AG04450 (cell line): ENCODE data around the gene TRIM14. TPM values are rescaled to one million over a fixed set of nuclear protein-coding genes. Genes with fewer than 3 reads are reported as not detected.
"Not testable (repeated sequence)": the region's sequence is repeated elsewhere in the genome, so short reads cannot be mapped to it uniquely, and the experiment has no call there.

Experiments used
- CTCF ChIA-PET: fragments of 300-600, 350-600 bp; formaldehyde crosslinking; extraction: SDS; loops from one replicate; lab custom pipeline; 2022; ENCODE audit warnings: antibody characterized with exemption, inconsistent platforms; lab: Charles Lee
- POLR2A ChIA-PET: fragments of 350-600 bp; formaldehyde crosslinking; extraction: SDS; loops from one replicate; lab custom pipeline; 2021; ENCODE audit warnings: antibody characterized with exemption, inconsistent platforms; lab: Yijun Ruan, JAX
- DNase-seq: peaks from one replicate; pipeline ENCODE4 v3.0.0-alpha.2; 2011; ENCODE audit warnings: low read depth, low spot score
- H3K27ac ChIP-seq: one replicate; pipeline ENCODE4 v1.5.1; 2012; ENCODE audit warnings: low read depth, low read length, control low read depth
- H3K27me3 ChIP-seq: one replicate; pipeline ENCODE4 v1.6.0; 2012; ENCODE audit warnings: low read length; ENCODE audit not compliant: control insufficient read depth, insufficient read depth
- H3K4me3 ChIP-seq: 2 replicates; pipeline ENCODE4 v1.5.1; 2011; ENCODE audit warnings: mild to moderate bottlenecking, low read depth, low read length, control low read depth
- H3K9me3 ChIP-seq: 2 replicates; pipeline ENCODE4 v1.5.1; 2012; ENCODE audit warnings: low read length; ENCODE audit not compliant: control insufficient read depth, insufficient read depth
- CTCF ChIP-seq: IDR thresholded peaks from 2 replicates; pipeline ENCODE4 v1.5.1; 2011; ENCODE audit warnings: low read depth, low read length, control low read depth, inconsistent platforms
- polyA plus RNA-seq: library from polyadenylated mRNA; depleted of rRNA; stranded (reverse); fragments of >200 nt; gene quantifications from 2 replicates; pipeline ENCODE4 v1.2.3, GENCODE V29; 2011

Gene TRIM14
- polyA plus RNA-seq, 1 experiment: 8.3 TPM

DNA sequence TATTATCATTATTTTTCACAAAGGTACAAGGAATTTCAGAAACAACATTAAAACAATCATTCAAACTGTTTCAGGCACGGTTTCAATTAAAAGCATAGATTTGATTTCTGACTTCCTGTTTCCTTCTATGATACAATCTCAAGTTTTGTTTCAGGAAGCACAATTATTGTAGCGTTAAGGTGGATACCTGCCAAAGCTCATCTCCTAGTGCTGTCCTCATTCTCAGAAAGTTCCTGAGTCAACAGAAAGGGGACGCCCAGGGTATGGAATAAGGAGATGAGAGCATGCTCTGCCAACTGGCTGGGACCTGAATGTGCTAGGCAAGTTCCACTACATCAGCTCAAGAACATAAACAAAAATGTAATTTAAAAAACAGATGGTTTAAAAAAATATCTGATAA, 2.0 kb upstream of the TRIM14 start:
- Histone ChIP-seq H3K4me3 (no peak overlapping the region), H3K27me3 (no peaks in the 10 kb centered on the region), H3K9me3 (no peaks in the 10 kb centered on the region), H3K27ac (no peak overlapping the region)
- no peak for TF ChIP-seq CTCF
- ChIA-PET CTCF (no interaction called here), POLR2A (no interaction called here)
- DNase-seq: no peak

DNA sequence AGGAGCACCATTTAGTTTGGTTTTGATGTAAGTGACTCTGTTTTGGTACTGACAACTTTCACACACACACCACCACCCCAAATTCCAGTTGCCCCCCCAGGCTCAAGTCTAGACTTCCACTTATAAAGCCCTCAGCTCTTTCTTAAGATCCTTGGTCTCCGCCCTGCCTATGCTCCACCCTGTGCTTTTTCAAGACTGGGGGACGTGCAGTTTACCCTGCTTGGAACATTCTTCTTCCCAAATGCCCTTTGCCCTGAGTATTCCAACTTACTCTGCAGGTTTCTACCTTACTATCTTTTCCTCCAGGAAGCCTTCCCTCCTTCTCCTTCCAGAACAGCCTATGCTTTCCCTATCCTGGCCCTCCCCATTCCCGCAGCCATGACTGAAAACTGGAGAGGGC, 1.5 kb upstream of the TRIM14 start:
- POLR2A ChIA-PET: no interaction called here
- TF ChIP-seq CTCF: no peak
- no peak overlapping the region for H3K4me3 ChIP-seq
- no peaks in the 10 kb centered on the region for H3K27me3 ChIP-seq
- no peak overlapping the region for H3K27ac ChIP-seq
- no peak for DNase-seq
- CTCF ChIA-PET: no interaction called here
- no peaks in the 10 kb centered on the region for H3K9me3 ChIP-seq

DNA sequence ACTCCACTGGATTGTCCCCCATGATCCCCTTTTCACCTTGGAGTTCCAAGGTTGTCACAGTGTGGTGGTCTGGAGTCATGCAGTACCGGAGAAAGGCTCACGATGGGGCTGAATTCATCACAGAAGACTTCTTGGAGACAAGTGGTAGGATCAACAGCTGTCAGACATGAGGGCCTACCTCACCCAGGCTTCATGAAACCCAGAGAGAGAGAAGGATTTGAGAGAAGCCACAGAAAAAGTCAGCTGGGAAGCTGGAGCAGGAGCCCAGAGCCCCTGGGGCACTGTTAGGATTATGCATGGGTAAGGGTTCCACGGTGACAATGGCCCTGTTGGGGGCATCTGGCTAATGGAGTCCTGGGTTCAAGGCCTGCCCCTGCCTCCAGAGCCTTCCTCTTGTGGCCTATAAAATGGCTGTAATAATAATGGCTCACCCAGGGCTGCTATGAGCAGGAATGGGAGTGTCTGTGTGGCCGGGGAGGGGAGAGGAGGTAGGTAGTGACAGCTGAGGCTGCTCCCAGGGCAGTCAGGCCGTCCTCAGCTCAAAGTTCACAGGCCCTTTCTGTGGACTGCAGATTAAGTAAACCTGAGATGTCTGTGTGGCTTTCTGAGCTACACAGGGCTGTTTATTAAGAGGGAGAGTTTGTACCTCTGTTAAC, 910 bp downstream of the TRIM14 start:
- CTCF ChIA-PET: interaction anchor here (0.9 to 1.7 kb wide), 6 partner anchors 44 to 486 kb away, joined by 3 to 5 read pairs (median 3); no protein-coding TSS in a partner anchor

DNA sequence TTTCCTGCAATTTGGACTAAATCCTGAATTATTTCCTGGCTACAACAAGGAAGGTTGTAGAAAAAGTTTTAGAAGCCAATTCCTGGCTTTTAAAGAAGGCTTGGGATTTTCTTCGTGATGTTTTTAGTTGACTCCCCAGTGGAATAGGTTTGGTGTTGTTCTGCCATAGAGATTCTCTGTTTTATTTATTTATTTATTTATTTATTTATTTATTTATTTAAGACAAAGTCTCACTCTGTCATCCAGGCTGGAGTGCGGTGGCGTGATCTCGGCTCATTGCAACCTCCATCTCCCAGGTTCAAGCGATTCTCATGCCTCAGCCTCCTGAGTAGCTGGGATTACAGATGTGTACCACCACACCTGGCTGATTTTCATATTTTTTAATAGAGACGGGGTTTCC, 1.9 kb downstream of the TRIM14 start:
- POLR2A ChIA-PET: not testable (repeated sequence)

More for the DNA sequence above, 910 bp downstream of the TRIM14 start:
- no peaks in the 10 kb centered on the region for H3K27me3 ChIP-seq
- H3K4me3 ChIP-seq: peak overlapping the region; percentile 72
- H3K9me3 ChIP-seq: no peaks in the 10 kb centered on the region
- no peak for DNase-seq
- peak; percentile 14; the same call in 1 of the 2 replicates for TF ChIP-seq CTCF
- POLR2A ChIA-PET: no interaction called here
- no peak overlapping the region for H3K27ac ChIP-seq

DNA sequence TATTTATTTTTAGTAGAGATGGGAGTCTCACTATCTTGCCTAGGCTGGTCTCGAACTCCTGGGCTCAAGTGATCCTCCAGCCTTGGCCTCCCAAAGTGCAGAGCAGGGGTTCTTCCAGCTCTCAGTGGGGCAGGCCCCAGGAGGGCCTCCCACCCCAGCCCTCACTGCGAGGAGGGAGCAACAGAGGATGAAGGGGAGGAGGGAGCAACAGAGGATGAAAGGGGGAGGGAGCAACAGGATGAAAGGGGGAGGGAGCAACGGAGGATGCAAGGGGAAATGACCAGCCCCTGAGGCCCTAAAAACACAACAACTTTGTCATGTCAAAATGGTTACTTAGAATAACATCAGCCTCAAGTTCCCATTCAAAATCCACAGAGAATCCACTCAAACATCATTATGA, 10.0 kb downstream of the TRIM14 start:
- DNase-seq: no peak
- no peak for TF ChIP-seq CTCF
- Histone ChIP-seq H3K27ac (no peak overlapping the region), H3K9me3 (no peaks in the 10 kb centered on the region; the same call in 1 of the 2 replicates), H3K27me3 (no peaks in the 10 kb centered on the region), H3K4me3 (no peak overlapping the region)
- POLR2A ChIA-PET: no interaction called here
- CTCF ChIA-PET: interaction anchor here (1.3 kb wide), 1 partner anchor 35 kb away, joined by 3 read pairs; no protein-coding TSS in a partner anchor

More for the DNA sequence above, 1.9 kb downstream of the TRIM14 start:
- not testable (repeated sequence) for H3K27me3 ChIP-seq, H3K27ac ChIP-seq, H3K9me3 ChIP-seq, H3K4me3 ChIP-seq, DNase-seq
- CTCF ChIA-PET: interaction anchor here (1.7 kb wide), 1 partner anchor 193 kb away, joined by 5 read pairs; no protein-coding TSS in a partner anchor
